ENCODE data around the gene GSK3A.
A peak's percentile ranks its signal among the peaks of the same experiment; 100 is the strongest.

Gene GSK3A

DNA sequence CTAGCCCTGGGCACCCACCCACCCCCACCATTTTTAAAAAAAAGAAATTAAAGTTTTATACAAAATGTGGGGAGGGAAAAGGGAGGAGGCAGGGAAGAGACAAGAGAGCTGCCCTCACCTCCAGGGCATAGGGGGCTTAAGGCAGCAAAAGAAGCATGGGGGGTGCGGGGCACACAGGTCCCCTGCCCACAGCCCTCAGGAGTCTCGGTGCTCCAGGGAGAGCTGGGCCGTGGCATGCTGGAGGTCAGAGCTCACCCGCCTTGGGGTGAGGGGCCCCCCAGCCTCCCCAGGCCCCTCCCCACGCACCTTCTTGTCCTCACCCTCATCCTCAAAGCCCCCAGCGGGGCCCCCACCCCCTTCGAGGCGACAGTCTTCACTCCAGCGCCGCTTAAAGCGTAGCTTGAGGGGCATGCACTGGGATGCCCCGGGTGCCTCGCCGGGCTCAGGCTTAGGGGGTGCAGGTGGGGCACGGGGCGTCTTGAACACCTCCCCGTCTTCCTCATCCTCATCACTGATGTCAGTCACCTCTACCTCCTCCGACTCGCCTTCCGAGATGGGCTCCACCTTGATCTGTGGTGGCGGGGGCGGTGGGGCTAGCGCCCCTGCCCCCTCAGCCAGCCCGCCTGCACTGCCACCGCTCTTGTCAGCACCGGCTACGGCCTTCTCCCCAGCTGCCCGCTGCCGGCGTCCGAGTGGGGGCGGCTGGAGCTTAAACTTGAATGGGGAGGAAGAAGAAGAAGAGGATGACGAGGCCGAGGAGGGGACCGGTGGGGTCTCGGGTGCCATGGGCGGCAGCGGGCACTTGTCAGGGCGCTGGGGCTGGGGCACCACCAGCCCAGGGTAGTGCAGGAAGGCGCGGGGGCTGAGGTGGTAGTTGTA is 6.1 kb upstream of the GSK3A start:
- DNase-seq (ENCODE audit: low read depth), result no peak

GRCh38 chr19:42247640-42248199 is 5.3 kb upstream of the GSK3A start:
- DNase-seq (ENCODE audit: low read depth), result no peak

DNA sequence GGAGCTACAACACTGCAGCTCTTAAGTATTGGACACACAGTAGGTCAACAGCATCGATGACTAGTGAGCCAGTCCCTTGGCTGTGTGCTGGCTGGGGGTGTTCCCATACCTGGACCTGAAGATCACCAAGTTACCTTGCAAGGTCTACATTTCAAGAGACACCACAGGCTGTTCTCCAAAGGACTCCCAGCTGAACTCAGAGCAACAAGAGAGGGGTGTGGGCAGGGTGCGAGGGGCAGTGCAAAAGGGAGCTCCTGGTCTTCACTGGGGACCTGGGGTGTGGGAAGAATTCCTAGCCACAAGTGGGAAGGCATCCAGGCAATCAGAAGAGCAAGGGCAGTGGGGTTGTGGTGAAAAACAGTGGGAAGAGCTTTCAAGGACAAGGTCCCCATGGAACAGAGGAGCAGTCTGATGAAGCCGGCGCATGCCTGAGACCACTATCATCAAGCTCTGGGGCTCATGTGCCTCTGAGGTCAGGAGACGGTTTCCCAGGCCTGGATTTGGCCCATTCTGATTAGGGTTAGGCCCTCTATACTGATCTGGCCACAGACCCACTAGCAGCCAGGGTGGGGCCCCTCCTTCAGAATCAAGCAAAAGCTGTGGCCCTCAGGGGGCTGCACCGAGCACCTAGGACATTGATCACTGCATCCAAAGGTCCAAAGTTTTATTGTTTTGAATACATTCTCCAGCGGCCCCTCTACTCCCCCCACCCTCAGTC is 4.7 kb upstream of the GSK3A start:
- DNase-seq (ENCODE audit: low read depth), result no peak

DNA sequence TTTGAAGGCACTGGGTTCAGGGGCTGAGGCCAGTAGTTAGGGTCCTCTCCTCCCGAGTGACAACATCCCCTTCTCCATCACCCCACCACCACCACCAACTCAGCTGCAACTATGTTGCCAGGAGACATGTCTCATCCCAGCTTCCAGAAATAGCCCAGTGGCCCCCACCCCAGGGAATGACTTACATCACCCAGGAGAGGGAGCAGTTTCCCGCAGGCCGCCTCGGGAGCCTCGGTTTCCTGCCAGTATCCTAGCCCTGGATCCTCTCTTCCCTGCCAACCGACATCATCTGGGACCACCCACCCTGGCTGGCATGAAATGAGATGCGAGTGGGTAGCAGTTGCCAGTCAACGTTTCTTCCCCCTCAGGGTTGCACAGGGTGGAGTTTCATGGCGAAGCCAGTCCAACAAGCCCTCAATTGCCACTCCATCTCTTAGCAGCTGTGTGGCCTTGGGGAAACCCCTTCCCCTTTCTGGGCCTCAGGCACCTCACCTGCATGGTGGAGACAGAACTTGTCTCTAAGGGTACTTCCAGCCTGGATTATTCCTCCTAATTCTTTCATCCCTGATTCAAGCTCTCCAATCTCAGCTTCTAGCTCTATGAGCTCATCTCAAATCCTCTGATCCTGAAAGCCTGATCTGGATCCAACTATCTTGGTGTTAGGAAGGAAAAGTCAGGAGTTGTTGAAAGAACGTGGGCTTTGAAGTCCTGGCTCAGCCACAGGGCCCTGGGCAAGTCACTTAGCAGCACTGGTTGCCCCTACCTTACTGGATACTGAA is 3.9 kb upstream of the GSK3A start:
- peak; percentile 85 for DNase-seq (ENCODE audit: low read depth)

GRCh38 chr19:42245231-42245630 is 2.8 kb upstream of the GSK3A start:
- DNase-seq (ENCODE audit: low read depth), result no peak

- peak; percentile 95 for DNase-seq (ENCODE audit: low read depth)
Observed at GRCh38 chr19:42244347-42245220, 2.2 kb upstream of the GSK3A start.

DNA sequence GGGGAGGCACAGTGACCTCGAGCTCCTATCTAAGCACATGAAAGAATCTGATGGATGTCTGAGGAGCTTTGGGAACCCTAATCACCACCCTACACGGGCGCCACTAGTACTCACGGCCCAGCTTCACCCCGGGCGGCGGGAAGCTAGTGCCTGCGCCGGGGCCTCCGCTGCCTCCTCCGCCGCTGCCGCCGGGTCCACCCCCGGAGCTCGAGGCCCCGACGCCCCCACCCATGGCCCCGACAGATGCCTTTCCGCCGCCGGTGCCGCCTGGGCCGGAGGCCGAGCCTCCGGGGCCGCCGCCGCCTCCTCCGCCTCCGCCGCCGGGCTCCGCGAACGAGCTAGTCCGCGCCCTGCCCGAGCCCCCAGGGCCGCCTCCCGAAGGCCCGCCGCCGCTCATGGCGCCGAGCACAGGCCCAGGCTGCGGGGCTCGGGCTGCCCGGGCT is 312 bp downstream of the GSK3A start:
- DNase-seq (ENCODE audit: low read depth), result peak; percentile 28

GRCh38 chr19:42241279-42241678 is 1.1 kb downstream of the GSK3A start:
- no peak for DNase-seq (ENCODE audit: low read depth)

DNA sequence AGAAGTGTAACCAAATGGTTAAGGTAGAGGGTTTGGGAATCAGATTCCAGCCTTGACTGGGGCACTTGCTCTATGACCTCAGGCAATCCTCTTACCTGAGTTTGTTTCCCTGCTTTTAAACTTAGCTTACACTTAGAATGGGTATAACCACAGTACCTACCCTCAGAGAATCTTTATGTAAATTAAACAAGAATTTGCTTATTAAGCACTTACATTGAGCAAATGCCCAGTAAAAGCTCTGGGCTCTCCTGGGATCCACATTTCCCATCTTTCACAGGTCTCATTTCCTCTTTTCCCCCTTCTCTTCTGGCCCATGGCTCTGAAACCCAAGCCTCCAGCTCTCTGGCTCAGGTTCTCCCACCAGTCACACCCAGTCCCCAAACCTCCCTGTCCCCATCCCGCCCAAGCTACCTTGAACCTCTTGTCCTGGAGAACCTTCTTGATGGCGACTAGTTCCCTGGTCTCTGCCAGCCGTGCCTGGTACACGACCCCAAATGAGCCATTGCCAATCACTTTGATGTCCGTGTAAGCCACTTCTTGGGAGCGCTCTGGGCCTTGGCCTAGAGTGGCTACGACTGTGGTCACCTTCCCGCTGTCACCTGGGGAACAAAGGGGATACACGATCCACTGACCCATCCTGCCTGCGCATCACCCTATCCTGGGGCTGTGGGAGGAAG is 2.7 kb downstream of the GSK3A start:
- DNase-seq (ENCODE audit: low read depth), result no peak

- DNase-seq (ENCODE audit: low read depth), result no peak
Observed at GRCh38 chr19:42235181-42235580, 7.2 kb downstream of the GSK3A start.

DNA sequence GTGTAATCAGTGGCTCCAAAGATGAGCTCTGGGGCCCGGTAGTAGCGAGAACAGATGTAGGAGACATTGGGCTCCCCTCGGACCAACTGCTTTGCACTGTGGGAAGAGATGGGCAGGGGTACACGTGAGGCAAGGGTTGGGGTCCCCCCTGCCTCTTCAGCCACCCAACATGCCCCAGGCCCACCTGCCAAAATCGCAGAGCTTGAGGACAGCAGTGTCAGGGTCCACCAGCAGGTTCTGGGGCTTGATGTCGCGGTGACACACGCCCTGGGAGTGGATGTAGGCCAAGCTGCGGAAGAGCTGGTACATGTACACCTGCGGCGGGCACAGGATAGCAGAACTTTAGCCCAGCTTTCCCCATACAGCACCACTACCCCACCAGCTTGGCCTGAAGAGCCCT is 8.0 kb downstream of the GSK3A start:
- no peak for DNase-seq (ENCODE audit: low read depth)

GRCh38 chr19:42233678-42234292 is 8.6 kb downstream of the GSK3A start:
- no peak for DNase-seq (ENCODE audit: low read depth)

- no peak for DNase-seq (ENCODE audit: low read depth)
Observed at GRCh38 chr19:42233106-42233505, 9.3 kb downstream of the GSK3A start.

GRCh38 chr19:42232435-42232834 is 10.0 kb downstream of the GSK3A start:
- DNase-seq (ENCODE audit: low read depth), result no peak

GRCh38 chr19:42230571-42230970 is 11.8 kb downstream of the GSK3A start:
- DNase-seq (ENCODE audit: low read depth), result no peak

- peak; percentile 38 for DNase-seq (ENCODE audit: low read depth)
Observed at GRCh38 chr19:42229855-42230351, 12.5 kb downstream of the GSK3A start.

DNA sequence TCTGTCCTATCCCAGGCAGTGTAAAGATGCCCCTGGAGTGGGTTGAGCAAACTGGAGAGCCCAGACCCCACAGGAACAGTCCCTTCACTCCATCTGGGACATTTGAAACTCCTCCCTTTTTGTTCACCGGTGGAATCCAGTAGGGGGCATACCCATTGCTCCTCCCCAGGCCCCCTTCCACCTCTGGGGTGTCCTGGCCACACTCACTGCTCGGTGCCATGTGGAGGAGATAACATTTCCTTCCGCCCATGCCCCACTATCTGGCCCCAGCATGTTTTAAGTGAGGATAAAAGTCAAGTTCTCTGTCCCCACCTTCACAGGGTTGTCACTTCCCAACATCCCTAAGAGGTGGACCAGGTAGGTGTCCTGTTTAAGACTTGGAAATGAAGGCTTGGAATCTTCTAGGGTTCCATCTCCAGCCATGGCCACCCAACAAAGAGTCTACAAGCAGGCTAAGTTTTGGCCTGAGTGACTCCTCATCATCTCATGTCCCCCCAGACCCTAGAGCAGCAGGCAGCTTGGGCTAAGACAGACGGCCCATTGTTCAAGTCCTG is 13.0 kb downstream of the GSK3A start:
- no peak for DNase-seq (ENCODE audit: low read depth)

- DNase-seq (ENCODE audit: low read depth), result no peak
Observed at GRCh38 chr19:42228641-42229040, 13.8 kb downstream of the GSK3A start.

GRCh38 chr19:42226886-42227285 is 15.5 kb downstream of the GSK3A start:
- DNase-seq (ENCODE audit: low read depth), result peak; percentile 67
